ENCODE results near the gene NFASC.
A peak's percentile ranks its signal among the peaks of the same experiment; 100 is the strongest.

The NFASC gene

DNA sequence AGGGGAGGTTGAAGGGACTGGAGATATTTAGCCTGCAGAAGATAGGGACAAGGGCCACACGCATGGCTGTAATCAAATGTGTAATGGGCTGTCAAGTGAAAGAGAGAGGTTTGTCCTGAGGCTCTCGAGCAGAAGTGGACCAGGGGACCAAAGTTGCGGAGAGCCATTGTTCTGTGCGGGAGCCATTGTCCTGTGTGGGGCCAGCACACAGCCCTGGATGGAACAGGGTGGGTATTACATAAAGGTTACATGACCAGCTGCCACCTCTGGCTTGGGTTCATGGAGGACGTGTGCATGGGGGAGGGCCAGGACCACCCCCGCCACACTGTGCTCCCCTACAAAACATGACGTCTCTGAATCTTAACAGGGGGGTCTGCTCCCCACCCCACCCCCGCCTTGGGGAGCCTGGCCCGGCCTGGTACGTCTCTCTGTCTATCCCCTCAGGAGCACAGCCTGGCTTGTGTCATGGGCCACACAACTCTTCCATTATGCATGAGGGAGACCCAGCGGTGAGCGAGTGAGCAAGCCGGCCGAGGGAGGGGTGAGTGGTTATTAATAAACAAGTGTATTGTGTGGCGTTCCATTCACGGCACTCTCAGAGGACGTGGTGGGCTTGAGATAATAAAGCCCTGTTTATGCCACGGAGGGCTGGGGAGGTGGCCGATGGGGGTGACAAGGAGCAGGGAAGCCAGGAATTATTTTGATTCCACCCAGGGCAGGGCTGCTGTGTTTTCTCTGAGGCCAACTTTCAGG is at the start of gene NFASC:
NFASC (plus strand) TSS at position 703 of the 753 bp plus-strand sequence. CDS start 73,454 bp downstream, outside the sequence.
- DNase-seq (ENCODE audit: insufficient read length, low spot score) (no peak), FAIRE-seq (no peak)

DNA sequence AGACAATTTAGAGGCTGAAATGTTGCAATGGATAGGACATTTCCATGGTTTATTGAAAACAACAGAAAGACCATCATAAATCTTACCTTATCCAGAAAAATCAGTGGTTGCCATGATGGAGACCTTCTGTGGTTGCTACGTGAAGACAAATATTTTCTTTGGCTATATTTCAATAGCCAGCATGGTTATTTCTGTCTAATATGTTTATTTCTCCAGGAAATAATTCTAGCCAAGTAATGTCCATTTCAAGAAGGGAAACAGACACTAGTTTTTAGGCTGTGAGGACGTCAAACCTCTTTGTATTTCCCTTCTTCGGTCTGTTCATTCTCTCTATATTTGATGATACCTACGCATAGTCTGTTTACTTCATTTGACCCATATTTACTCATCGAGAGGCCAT is 49.2 kb upstream of the NFASC start:
- FAIRE-seq = no peak
- no peak for DNase-seq (ENCODE audit: insufficient read length, low spot score)

DNA sequence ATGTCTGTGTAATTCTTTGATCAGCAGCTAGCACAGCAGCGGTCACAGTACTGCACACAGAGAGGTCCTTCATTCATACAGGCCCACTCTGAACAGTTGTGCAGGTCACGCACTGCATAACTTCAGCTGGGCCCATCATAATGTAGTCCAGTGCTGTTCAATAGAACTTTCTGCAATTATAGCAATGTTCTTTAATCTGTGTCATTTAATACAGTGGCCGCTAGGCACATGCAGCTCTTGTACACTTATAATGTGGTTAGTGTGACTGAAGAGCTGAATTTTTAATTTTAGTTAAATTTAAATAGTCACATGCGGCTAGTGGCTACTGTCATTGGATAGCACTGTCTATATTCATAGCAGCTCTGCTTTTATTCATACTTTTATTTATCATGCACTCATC is 48.7 kb upstream of the NFASC start:
- DNase-seq (ENCODE audit: insufficient read length, low spot score) = no peak
- FAIRE-seq = no peak

DNA sequence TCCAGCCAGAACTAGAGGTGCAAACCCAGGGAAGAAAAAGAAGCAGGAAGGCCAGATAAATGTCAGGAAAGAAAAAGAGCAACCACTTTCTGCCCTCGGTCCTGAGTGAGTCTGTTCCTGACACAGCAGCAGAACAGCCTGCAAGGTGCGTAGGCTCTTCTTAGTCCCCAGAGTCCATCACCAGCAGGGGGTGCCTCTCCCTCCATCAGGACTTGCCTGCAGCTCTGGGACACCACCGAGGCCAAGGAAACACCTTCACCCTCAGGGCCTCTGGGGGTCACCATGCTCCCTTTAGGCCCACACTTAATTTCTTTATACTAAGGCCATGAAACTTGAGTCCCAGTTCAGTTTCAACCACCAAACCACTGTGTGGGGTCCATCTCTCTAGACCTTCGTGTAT is 43.7 kb upstream of the NFASC start:
- no peak for FAIRE-seq
- no peak for DNase-seq (ENCODE audit: insufficient read length, low spot score)

DNA sequence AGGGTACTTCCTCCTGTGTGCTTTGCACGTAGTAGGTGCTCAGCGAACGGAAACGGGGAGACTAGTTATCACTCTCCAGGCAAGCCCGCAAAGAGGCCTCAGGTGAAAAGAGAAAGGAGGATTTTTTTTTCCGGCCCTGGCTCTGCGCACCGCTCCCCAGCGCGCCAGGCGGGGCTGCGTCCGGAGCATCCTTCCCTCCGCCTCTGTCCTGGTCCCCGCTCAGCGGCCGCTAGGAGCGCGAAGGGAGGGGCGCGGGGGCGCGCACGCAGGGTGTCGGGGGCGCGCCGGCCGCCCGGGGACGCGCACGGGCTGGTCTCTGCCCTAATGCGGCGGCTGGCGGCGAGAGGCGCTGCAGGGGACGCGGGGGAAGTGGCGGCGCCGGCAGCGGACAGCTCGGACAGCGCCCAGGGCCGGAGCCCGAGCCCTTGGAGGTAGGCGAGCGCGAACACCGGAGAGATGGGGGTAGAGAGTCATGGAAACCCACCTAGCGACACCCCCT is 42.3 kb upstream of the NFASC start:
- DNase-seq (ENCODE audit: insufficient read length, low spot score) (peak; percentile 79), FAIRE-seq (peak; percentile 92)

DNA sequence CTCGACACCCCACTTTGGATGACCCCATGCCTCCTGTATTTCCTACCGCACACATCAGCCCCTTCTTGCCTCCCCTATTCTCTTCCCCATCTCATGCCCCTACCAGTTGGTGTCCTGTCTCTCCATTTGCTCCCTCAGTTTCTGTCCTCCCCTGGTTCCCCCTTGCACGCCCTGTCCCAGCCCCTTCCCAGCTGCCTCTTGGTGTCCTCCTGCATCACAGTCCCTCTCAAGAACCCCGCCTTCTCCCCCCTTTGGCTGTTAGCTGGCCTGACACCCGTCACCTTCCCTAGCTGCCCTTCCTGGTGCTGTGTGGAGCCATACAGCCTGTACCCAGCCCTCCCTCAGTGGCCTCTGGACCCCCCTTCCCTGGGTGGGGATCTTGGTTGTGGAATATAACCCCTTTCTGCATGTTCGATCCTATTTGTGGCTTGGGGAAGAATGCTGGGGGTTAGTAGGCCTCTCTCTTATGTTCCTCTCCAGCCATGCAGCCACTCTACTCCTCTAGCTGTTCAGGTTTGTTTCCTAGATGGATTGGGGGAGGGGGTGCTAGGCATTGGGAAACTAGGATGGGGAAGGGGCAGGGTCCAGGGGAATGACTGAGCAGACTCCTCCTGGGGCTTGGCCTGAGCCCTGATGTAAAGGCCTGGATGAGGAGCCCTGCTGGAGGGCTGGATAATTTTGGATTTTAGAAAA is 41.4 kb upstream of the NFASC start:
- FAIRE-seq (no peak), DNase-seq (ENCODE audit: insufficient read length, low spot score) (no peak)

DNA sequence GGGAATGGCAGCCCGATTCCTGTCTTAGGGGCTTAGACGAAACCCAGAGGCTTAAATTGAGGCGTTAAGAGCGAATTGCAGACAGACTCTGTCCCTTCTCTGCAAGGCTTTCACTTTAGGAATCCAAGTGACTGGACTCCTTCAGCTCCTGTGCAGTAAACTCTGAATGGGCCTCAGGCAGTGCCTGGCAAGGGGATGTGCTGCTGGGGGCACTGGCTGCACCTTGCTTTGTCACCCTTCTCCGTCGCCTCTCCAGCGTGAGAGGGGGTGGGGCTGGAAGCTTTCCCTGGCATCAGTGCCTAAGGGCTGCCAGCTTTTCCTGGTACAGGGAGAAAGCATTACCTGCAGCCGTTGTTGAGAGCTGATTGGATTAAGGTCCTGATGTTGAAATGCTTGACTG is 39.9 kb upstream of the NFASC start:
- DNase-seq (ENCODE audit: insufficient read length, low spot score) (no peak), FAIRE-seq (no peak)

DNA sequence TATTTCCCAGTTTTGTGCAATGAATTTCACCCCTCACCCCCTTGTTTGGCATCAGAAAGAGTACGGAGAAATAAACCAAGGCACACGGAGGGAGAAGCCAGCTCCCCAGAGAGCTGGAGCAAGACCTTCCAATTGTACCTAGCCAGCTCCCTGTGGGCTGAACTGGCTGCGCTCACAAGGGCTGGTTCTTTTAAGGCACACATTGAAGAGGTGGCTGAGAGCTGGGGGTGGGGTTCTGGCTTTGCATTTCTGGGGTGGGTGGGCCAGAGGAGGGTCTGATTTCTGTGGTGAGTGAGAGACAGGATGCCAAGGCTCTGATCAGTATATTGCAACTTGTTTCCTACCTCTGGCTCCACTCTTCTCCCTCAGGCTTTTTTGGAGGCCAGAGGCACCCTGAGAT is 39.5 kb upstream of the NFASC start:
- no peak for FAIRE-seq
- no peak for DNase-seq (ENCODE audit: insufficient read length, low spot score)

DNA sequence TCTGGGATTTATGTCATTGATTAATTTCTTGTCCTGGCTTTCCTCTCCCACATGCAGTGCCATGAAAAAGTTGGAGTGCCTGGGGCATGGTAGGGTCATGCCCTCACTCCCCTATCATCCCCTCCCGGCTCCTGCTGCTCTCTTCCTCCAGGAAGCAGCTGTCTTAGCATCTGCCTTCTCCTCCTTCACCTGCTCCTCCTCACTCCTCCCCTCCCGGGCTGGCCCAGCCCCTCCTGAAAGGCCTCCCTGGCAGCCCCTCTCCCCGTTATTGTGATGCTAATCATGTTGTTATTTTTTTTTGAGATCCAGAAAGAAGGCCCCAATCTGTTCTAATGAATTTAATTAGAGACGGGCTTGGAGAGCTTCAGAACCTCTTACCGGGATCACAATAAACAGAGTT is 36.3 kb upstream of the NFASC start:
- DNase-seq (ENCODE audit: insufficient read length, low spot score) = no peak
- FAIRE-seq = no peak

DNA sequence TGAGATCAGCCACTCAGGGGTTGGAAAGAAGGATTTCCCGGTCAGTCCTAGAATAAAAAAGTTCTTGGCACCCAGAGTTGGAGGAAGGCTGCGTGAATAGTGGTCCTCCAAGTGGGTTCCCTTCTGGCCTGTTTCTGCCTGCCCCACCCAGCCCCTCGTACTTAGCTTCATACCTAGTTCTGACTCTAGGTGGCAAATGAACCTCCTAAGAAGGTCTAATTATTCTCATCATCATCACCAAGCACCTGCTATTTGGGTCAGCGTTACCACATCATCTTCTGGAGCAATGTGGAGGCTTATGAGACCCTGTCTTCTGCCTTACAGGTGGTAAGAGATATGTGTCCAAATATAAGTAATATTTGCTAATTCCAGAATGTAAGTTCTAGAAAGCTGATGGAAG is 35.9 kb upstream of the NFASC start:
- FAIRE-seq (no peak), DNase-seq (ENCODE audit: insufficient read length, low spot score) (no peak)

DNA sequence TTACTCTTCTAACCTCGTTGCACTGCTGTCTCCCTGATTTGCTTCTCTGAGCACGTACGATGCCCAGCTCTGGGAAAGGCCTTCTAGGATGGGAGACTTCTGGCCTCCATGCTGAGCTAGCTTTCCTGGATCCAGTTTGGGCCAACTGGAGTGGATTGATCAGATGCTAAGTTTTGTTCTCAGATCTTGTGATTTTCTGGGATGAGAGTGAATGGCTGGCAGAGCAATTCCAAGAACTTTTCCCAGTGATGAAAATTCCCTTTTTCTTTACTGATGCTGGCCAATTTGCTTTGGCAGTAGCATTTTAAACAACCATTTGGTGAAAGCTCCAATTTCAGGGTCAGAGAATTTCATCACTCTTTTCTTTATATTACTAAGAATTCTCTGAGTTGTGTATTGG is 34.9 kb upstream of the NFASC start:
- FAIRE-seq (no peak), DNase-seq (ENCODE audit: insufficient read length, low spot score) (no peak)

DNA sequence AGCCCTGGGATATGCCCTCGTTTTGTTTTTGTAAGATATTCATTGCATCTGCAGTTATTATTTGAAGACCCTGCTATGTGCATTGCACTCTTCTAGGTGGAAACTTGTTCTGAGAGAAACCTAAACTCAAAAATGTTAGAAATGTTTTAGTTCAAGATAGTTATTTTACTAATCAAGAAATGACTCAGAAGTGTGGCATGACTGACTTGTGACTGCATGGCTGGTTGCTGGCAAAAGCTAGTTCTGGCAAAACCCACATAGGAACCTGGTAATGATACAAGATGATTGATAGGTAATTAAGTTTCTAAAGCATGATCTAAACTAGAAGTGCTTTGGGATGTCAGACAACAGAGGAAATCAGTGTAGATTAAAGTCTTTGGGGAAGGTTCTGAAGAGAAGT is 33.8 kb upstream of the NFASC start:
- DNase-seq (ENCODE audit: insufficient read length, low spot score) (no peak), FAIRE-seq (no peak)

DNA sequence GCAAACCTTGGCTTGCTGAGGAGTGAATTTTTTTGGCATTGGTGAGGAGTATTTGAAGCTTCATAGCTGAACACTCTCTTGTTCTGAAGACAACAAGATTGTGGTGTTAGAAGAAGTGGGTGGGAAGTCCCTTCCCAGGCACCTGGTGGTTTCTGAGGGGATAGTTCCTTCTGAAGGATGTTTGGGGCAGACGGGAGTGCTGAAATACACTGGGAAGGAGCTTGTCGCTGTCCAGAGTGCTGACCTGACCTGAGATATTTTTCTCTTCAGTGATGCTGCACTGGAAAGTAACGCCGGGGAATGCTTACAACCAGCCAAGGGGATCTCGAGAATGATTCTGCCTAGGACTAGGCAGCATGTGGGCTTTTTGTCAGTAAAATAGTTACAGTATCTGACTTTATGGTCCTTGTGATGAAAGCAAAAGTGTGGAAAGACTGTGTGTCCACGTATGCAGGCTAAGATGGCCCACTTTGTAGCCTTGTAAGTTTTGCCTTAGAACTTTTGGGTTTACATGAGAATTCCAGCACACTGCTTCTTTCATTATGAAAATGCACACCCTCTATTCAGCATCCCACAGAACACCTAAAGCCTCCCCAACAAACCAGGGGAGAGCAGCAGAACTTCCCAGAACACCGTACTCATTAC is 33.1 kb upstream of the NFASC start:
- FAIRE-seq = peak; percentile 57
- DNase-seq (ENCODE audit: insufficient read length, low spot score) = peak; percentile 71

DNA sequence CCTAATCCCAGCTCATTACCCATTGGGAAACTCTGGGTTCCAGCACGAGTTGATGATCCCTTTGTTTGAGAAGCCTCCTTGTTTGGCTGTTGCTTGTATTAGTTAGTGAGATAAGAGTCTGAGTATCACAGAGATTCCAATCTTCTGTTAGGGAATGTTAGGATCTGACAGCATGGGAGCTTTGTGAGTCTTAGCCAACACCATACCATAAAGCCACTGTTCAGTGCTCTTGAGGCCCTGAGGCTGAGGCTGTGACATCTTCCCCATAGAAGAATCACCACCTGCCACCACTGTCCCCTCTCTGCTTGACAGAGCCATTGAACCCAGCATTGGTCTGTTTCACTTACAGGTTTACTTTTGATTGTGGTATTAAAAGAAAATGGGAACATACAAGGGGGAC is 29.3 kb upstream of the NFASC start:
- FAIRE-seq (no peak), DNase-seq (ENCODE audit: insufficient read length, low spot score) (no peak)

DNA sequence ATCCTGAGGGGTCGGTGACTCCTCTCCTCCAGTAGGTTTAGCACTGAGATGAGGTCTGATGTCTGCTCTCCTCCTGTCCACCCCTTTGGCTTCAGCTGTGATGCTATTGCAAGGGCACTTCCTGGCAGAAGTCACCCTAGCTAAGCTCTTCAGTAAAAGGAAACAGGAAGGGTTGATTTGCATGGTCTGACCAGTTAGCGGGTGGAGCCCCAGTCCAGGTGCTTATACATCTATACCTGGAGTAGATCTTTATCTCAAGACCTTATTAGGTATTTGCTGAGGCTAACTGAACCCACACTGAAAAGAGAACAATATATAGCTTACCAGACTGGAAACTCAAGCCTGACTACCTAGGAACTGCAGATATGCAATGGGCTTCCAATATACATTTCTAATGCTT is 28.9 kb upstream of the NFASC start:
- DNase-seq (ENCODE audit: insufficient read length, low spot score) = no peak
- no peak for FAIRE-seq

DNA sequence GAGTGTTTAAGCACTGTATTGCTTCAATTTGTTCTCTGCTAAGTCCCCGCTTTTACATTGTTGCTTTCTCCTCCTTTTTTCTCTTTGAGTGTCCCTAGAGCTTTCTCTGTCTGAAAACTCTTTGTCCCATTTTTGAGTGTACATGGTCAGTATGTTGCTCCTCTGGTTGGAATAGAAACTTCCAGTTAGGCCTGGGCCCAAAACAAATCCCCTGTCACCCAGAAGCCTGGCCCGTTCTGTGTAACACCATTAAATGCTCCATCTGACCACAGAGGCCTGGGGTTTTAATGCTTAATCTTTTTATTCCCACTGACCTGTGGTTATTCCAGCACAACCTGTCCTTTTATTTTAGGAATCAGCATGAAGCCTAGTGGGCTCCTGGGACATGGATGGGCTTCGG is 28.3 kb upstream of the NFASC start:
- FAIRE-seq (no peak), DNase-seq (ENCODE audit: insufficient read length, low spot score) (no peak)

DNA sequence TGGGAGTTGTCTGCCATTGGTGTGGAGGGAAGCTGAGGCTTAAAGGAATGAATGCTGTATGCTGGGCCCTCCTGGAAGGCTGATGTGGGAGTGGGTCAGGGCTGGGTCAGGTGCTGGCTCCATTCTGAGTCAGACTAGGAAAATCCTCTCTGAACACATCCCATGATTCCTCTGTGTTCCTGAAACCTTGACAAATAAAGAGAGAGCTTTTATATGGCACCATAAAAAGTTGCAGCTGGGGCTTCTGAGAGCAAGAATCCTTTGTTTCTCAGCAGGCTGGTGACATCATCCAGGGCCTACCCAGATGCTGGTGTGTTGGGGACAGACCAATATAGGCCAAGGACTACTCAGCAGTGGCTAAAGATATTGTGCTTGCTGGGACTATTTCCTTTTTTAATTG is 27.8 kb upstream of the NFASC start:
- DNase-seq (ENCODE audit: insufficient read length, low spot score) (no peak), FAIRE-seq (no peak)

DNA sequence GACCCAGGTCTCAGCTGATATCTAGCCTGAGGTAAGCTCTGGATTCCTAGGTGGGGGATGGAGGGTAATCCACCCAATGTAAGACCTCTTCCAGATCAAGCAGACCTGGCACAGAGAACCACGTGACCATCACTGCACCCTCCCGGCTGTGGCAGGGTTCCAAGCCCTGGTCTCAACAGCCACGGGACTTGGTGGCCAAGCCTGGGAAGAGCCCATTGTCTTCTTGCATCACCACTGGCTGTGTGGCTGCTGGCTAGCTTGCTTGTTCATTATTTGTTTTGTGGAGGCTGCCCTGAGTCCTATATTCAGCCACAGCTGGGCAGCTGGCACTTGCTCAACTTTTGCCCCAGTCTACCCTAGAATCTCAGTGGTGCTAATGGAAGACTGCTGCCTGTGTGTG is 24.1 kb upstream of the NFASC start:
- FAIRE-seq = no peak
- DNase-seq (ENCODE audit: insufficient read length, low spot score) = no peak

DNA sequence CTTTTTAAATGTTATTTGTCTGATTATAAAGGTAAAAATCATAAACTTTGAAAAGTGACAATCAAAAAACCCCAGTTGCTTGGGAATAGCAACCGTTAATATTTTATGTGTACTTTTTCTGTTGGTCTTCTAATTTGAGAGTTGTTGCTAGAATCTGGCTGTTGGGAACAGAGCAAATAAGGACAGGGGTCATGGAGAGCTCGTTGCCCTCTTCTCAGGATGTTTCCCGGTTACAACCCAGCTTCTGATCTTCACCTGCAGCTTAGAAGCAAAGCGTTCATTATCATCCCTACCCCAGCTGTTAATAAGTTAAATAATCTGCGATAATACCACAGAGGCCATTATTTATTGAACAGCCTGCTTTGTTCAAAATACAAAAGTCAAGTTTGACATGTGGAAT is 22.1 kb upstream of the NFASC start:
- FAIRE-seq (no peak), DNase-seq (ENCODE audit: insufficient read length, low spot score) (no peak)

DNA sequence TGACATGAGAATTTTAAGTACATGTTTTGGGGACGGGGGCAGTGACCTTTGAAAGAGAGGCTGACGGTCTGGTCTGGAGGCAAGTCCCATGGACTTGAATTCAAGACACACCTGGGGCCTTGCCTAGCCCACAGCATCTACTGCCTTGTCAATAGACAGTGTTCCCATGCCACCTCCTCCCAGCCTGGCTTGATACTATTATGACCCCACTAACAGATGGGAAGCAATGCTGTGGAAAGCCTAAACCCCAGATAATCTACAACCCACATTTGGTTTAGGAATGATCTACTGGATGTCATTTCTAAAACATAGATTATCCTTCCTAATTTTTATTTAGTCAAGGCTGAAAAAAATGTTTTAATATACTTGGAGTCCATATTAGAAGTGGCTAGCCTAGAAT is 17.8 kb upstream of the NFASC start:
- no peak for FAIRE-seq
- DNase-seq (ENCODE audit: insufficient read length, low spot score) = no peak

DNA sequence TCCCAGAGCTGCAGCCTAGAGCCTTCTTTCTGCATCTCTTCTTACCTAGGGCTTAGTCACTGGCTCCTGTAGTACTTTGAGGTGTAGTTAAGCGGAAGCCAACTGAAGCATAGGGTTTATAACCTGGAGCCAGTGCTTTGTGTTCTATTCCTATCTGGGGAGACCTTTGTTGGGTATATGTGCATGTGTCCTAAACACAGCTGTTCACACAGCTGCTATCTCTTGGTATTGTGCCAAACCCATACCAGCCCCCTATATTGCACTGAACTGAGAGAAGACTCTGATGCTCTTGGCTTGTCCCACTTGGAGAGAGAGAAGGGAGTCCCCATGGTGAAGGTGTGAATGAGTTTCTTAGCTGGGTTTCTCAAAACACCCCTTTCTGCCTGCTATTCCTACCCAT is 17.2 kb upstream of the NFASC start:
- DNase-seq (ENCODE audit: insufficient read length, low spot score) (no peak), FAIRE-seq (no peak)

DNA sequence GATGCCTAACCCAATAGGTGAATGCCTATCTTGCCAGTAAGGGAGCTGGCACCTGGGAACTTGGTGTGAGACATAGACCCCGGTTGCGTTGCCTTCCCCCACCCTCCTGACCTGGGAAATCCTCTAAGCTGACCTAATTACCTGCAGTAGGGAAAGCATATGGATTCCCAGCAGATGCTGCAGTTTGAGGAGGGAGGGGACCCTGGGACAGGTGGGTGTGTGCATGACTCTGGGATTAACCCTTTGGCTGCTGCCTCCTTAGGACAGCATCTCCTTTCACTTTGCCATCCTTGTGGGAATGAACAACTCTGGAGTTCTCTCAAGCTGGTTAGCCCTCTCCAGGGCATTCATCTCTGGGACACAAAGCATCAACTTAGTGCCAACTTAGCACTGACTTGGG is 16.4 kb upstream of the NFASC start:
- DNase-seq (ENCODE audit: insufficient read length, low spot score) = no peak

More for the DNA sequence above, 16.4 kb upstream of the NFASC start:
- FAIRE-seq = no peak

All from HTR-8/SVneo (cell line).